Measurements from ENCODE around the gene RILPL1. TPM values are rescaled to one million over a fixed set of nuclear protein-coding genes. Genes with fewer than 3 reads are reported as not detected.
"Not testable (repeated sequence)": the region's sequence is repeated elsewhere in the genome, so short reads cannot be mapped to it uniquely, and the experiment has no call there.

The RILPL1 gene
- total RNA-seq, 4 donors from 2014 or later, result 12.0 to 27.9 (median 15.4) TPM

- no peak overlapping the region for H3K4me3 ChIP-seq (ENCODE audit: low read depth, poor library complexity, severe bottlenecking)
- TF ChIP-seq POLR2A (IDR thresholded peaks at IDR 0.05) (no peak), CTCF (IDR thresholded peaks at IDR 0.05) (no peak)
- intact Hi-C loops (cut with DNase I; ENCODE audit: low total_unique reads), result no loop called here
- WGBS, 2 donors, result 44 to 86% methylated on average over 2 of the region's 2 CpGs
- peak in 1 of 2 donors; percentile 8 for DNase-seq (ENCODE audit: low spot score in 2 of 2)
Observed at GRCh38 chr12:123572391-123572790, 38.9 kb upstream of the RILPL1 start.

GRCh38 chr12:123571343-123571813 lies 37.9 kb upstream of the RILPL1 start:
- no peak overlapping the region for H3K4me3 ChIP-seq (ENCODE audit: low read depth, poor library complexity, severe bottlenecking)
- peak; percentile 61 to 86 for DNase-seq (ENCODE audit: low spot score in 2 of 2)
- TF ChIP-seq CTCF (IDR thresholded peaks at IDR 0.05) (no peak), POLR2A (IDR thresholded peaks at IDR 0.05) (no peak)
- intact Hi-C loops (cut with DNase I; ENCODE audit: low total_unique reads), result no loop called here
- WGBS, 2 donors, result 24 to 30% methylated on average over 4 of the region's 4 CpGs

GRCh38 chr12:123559468-123559867 lies 25.9 kb upstream of the RILPL1 start:
- TF ChIP-seq POLR2A (IDR thresholded peaks at IDR 0.05), result no peak
- no peak for TF ChIP-seq CTCF (IDR thresholded peaks at IDR 0.05)
- WGBS, 2 donors, result 73 to 79% methylated on average over 3 of the region's 3 CpGs
- DNase-seq (ENCODE audit: low spot score in 2 of 2), result no peak
- no peak overlapping the region for H3K4me3 ChIP-seq (ENCODE audit: low read depth, poor library complexity, severe bottlenecking)
- intact Hi-C loops (cut with DNase I; ENCODE audit: low total_unique reads), result no loop called here

- intact Hi-C loops (cut with DNase I; ENCODE audit: low total_unique reads); DNase-seq (ENCODE audit: low spot score in 2 of 2); H3K4me3 ChIP-seq (ENCODE audit: low read depth, poor library complexity, severe bottlenecking): not testable (repeated sequence)
- 92 to 96% methylated on average over 14 of the region's 14 CpGs for WGBS, 2 donors
Observed at GRCh38 chr12:123558487-123558886, 25.0 kb upstream of the RILPL1 start.

- intact Hi-C loops (cut with DNase I; ENCODE audit: low total_unique reads); DNase-seq (ENCODE audit: low spot score in 2 of 2); H3K4me3 ChIP-seq (ENCODE audit: low read depth, poor library complexity, severe bottlenecking): not testable (repeated sequence)
- WGBS, 2 donors, result 85 to 94% methylated on average over 5 of the region's 5 CpGs
Observed at GRCh38 chr12:123554843-123555242, 21.3 kb upstream of the RILPL1 start.

- H3K4me3 ChIP-seq (ENCODE audit: low read depth, poor library complexity, severe bottlenecking); DNase-seq (ENCODE audit: low spot score in 2 of 2); intact Hi-C loops (cut with DNase I; ENCODE audit: low total_unique reads): not testable (repeated sequence)
- 59 to 73% methylated on average over 2 of the region's 2 CpGs for WGBS, 2 donors
Observed at GRCh38 chr12:123554136-123554535, 20.6 kb upstream of the RILPL1 start.

- no peak overlapping the region for H3K4me3 ChIP-seq (ENCODE audit: low read depth, poor library complexity, severe bottlenecking)
- intact Hi-C loops (cut with DNase I; ENCODE audit: low total_unique reads), result no loop called here
- DNase-seq (ENCODE audit: low spot score in 2 of 2), result no peak
- 93 to 97% methylated on average over 2 of the region's 2 CpGs for WGBS, 2 donors
- no peak for TF ChIP-seq POLR2A (IDR thresholded peaks at IDR 0.05)
- TF ChIP-seq CTCF (IDR thresholded peaks at IDR 0.05), result no peak
Observed at GRCh38 chr12:123550700-123551099, 17.2 kb upstream of the RILPL1 start.
